ENCODE results near the gene CACNG1.
"Not testable (repeated sequence)": the region's sequence is repeated elsewhere in the genome, so short reads cannot be mapped to it uniquely, and the experiment has no call there.

The CACNG1 gene

DNA sequence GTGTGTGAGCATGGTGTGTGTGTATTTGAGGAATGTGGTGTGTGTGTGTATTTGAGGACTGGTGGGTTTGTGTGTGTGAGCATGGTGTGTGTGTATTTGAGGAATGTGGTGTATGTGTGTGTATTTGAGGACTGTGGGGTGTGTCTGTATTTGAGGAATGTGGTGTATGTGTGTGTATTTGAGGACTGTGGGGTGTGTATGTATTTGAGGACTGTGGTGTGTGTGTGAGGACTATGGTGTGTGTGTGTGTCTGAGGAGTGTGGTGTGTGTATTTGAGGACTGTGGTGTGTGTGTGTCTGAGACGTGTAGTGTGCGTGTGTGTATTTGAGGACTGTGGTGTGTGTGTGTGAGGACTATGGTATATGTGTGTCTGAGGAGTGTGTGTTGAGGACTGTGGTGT is 18.0 kb upstream of the CACNG1 start:
- no peak for DNase-seq

DNA sequence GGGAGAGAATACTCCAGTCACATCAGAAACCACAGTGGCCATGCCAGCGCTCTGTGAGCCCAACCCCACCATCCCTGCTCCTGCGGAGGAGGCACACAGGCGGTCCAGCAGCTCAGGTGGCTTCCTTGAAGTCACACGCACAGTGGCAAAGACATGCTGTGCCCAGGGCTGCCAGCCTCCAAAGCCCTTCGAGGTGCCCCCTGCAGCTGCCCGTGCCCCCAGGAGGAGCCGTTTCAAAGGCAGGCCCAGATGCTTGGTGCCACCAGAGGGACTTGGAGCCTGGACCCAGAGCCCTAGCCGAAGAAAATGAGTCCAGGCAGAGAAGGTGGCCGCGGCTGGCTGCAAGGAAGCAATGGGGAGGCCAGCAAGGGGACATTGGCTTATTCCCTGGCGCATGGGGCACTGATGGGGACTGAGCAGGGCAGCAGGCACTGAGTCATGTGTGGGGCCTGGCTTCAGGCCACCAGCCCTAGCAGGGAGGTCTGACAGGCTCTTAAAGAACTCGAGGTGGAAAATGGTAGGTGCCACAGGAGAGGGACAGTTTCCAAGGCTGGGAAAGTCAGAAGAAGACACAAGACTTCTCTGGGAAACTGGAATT is 17.2 kb upstream of the CACNG1 start:
- no peak for DNase-seq

DNA sequence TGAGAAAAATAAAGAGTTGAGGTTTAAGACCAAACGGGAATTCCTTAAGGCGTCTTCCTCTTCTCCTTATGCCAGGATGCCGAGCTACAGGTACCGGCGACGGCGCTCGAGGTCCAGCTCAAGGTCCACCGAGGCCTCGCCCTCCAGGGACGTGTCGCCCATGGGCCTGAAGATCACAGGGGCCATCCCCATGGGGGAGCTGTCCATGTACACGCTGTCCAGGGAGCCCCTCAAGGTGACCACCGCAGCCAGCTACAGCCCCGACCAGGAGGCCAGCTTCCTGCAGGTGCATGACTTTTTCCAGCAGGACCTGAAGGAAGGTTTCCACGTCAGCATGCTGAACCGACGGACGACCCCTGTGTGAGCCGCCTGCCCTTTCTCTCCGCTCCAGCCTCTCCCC is 13.7 kb upstream of the CACNG1 start:
- DNase-seq: no peak

GRCh38 chr17:67032382-67032781 is 12.0 kb upstream of the CACNG1 start:
- DNase-seq: no peak

DNA sequence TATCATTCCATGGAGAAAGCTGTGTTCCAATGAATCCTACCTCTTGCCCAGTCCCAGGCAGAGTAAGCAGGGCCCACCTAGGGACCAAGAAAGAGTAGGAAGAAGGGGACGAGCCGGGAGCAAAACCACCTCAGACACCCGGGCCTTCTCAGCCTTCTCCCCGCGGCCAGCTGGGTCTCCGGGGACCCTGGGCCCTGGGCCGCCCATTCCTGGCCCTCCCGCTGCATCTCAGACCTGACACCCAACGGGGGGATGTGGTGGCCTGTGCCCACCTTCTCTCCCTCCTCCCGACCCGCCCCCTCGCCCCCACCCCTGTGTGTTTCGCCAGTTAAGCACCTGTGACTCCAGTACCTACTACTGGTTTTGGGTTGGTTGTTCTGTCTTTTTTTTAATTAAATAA is 11.4 kb upstream of the CACNG1 start:
- no peak for DNase-seq

DNA sequence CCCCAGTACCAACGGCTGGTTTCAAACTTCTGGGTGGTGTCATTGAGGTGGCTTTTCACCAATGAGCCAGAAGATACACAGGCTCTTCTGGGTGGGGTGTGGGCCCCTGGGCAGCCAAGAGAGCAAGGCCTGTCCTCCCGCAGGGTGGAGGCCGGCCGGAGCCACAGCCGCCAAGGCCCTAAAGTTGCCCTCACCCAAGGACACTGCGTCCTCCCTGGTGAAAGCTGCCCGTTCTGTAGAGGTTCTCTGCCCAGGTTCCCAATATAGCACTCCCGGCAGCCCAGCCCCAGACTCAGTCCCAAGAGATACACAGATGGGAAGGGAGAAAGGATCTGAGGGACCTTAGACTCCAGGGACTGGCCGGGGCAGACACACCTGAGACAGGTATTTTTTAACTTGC is 10.7 kb upstream of the CACNG1 start:
- no peak for DNase-seq

DNA sequence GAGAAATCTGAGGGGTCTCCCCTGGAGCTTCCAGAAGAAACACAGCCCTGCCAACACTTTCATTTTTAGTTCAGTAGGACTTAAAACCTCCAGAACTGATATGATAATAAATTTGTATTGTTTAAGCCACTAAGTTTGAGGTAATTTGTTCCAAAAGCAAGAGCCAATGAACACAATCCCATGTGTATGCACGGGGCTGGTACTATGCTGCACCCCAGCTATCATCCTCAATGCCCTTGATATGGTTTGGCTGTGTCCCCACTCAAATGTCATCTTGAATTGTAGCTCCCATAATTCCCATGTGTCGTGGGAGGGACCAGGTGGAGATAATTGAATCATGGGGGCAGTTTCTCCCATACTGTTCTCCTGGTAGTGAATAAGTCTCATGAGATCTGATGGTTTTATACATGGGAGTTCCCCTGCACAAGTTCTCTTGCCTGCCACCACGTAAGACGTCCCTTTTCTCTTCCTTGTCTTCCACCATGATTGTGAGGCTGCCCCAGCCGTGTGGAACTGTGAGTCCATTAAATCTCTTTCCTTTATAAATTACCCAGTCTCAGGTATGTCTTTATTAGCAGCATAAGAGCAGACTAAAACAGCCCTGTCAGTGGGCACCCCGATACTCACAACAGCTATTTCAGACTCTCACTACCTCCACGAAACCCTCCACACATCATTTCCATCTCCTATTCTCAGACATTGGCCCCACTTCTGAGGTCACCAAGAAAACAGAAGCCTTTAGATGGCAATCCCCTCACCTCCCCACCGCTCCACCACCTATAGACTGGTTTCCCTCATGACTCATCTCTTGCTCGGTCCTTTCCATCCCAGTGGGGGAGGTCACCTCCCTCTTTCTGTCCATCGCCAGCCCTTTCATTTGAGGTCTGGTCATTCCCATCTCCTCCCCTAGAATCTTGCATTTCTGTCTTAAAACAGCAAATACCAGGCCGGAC is 8.9 kb upstream of the CACNG1 start:
- no peak for DNase-seq

GRCh38 chr17:67038861-67039365 is 5.4 kb upstream of the CACNG1 start:
- no peak for DNase-seq

GRCh38 chr17:67040652-67041051 is 3.7 kb upstream of the CACNG1 start:
- DNase-seq: no peak

- DNase-seq: not testable (repeated sequence)
These were observed 3.2 kb upstream of the CACNG1 start for GRCh38 chr17:67041119-67041518.

DNA sequence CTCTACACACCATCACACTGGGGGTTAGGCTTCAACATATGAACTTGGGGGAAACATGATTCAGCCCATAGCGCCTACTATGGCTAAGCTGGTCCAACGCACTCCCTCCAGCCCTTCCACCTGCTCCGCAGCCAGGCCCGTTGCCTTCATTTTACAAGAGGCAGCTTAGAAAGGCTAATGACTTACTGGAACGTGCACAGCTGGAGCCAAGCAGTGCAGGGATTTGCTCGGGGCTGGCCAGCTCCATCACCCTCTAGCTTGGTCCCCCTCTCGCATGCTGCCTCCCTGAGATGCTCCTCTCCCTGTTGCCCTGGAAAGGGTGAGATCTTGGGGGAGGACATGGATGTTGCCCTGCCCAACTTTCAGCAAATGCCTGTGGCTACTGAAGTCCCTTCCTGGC is 2.8 kb upstream of the CACNG1 start:
- no peak for DNase-seq

DNA sequence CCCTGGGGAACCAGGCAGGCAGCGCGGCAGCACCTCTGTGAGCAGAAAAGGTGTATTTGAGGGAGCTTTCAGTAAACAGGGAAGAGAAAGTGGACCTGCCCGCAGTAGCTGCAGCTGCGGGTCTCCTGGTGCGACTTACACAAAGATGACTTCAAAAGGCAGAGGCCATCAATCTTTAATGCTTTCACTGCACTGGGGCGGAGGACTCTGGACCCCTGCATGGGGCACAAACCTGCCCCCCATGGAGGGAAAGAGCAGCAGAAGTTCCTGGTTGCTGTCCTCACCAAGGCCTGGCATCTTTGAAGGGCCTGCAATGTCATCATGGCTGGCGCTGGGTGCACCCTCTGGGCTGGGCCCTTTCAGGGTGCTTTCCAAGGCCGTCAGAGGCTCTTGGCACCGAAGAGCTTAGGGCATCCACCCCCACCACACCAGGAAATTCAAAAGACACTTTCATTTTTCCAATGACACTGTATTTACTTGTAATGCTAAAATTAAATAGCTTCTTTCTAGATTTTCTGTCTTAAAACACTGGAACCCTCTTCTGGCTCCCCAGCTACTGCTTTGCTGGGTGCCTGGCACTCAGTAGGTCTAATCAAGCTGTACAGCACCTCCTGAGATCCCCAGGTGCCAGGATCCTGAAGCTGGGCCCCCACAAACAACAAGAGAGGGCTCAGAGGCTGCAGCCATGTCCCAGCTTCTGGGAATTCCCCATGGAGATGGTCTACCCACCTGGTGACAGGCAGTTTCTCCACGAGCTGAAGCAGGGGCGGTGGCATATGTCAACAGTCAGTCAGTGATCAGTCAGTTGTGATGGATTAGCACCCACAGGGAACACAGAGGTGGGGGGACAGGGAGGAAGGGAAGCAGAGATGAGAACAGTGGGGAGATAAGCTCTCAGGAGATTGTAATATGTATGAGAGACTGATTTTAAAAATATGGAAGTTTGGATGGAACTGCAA is 2.1 kb upstream of the CACNG1 start:
- DNase-seq: no peak

- DNase-seq: no peak
These were observed 1.1 kb upstream of the CACNG1 start for GRCh38 chr17:67043283-67043682.

DNA sequence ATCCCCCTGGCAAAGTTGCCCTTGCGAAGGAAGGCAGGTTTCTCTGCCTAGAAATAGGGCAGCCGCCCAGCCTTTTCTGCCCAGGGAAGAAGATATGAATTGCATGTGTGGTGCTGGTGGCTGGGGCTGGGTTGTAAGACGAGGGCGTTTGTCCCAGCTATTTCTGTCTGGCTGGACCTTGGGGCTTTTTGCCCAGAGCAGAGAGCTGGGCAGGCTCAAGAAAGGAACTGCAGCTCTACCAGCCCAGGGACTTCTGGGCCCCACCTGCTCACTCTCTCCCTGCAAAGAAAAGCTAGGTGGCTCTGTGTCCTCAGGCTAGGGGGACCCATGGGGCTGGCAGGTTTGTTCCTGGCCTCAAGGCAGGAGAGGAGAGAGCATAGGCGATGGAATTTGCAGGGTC is 586 bp downstream of the CACNG1 start:
- DNase-seq: no peak

DNA sequence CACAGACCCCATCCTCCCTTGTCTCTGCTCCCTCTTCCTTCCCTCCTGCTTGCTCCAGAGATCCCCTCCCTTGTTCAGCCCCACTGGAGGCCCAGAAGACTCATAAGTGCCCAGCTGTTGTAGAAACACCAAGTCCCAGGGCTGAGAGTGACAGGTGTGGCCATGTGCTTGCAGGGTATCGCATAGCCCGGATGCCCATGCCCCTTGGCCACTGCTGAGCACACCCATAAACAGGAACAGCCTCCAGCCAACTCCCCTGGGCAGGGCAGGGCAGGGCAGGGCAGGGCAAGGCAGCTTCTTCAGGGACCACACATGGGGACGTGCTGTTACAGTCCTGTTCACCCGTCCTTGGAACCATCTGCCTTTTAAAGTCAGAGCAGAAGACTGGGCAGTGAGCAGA is 2.0 kb downstream of the CACNG1 start:
- DNase-seq: no peak

DNA sequence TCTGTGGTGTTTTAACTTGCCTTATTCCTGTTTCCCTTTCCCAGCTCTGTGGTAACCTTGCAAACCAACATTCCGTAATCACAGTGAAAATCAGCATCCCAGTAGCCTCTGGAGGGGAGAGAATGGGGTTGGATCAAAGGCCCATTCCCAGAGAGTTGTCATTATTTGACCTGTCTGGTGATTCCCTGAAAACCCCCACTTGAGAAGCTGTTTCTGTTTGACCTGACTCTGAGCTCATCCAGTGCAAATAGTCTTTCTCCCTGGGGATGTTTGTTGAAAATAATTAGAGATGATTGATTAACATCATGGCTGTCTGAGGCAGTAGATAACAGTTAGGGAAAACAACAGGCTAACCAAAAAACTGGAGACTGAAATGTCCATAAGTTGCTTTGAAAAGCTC is 3.0 kb downstream of the CACNG1 start:
- DNase-seq: no peak

DNA sequence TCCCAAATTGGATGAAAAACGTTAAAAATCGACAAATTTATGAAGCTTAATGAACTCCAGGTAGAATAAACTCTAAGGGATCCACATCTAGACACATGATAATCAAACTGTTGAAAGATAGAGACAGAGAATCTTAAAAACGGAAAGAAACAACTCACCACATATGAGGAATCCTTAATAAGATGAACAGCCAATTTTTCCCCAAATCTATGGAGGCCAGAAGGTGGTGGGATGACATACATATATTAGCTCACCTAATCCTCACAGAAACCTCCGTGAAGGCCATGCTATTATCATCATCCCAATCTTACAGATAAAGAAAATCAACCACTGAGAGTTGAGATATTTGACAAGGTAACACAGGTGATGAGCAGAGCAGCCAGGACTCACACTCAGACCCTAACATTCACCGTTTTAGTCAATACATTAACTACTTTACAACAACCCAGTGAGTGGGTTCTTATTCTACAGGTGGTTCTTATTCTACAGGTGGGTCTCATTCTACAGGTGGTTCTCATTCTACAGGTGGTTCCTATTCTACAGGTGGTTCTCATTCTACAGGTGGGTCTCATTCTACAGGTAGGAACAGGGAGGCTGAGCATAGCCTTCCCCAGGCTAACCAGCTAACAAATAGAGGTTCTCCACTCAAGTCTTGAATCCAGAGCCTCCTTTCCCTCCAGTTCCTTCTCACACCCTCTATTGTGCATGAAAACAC is 4.8 kb downstream of the CACNG1 start:
- no peak for DNase-seq

DNA sequence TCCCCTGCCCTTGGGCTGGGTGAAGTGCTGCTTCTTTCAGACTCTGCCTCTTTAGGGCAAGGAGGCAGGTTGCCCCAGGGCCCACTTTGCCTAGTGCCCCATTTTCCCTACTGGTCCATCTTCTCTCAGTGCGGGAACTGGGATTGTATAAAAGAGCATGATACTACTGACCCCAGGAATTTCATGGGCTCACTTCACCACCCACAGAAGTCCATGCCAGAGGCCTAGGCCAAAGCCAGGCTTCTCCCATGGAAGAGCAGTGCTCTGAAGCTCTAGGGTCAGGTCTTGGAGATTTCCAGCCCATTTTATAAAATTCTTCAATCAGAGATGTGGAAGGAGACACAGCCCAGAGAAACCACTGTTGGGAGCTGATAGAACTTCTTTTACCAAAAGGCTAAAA is 5.7 kb downstream of the CACNG1 start:
- no peak for DNase-seq

- no peak for DNase-seq
These were observed 6.3 kb downstream of the CACNG1 start for GRCh38 chr17:67050471-67051154.

GRCh38 chr17:67051155-67051538 is 6.8 kb downstream of the CACNG1 start:
- DNase-seq: no peak

GRCh38 chr17:67051837-67052236 is 7.5 kb downstream of the CACNG1 start:
- no peak for DNase-seq

Measured in NCI-H2029 treated with DMSO at 0.1 percent for 48 hours (cell line).